Measurements from ENCODE around the gene ATF6.

DNA sequence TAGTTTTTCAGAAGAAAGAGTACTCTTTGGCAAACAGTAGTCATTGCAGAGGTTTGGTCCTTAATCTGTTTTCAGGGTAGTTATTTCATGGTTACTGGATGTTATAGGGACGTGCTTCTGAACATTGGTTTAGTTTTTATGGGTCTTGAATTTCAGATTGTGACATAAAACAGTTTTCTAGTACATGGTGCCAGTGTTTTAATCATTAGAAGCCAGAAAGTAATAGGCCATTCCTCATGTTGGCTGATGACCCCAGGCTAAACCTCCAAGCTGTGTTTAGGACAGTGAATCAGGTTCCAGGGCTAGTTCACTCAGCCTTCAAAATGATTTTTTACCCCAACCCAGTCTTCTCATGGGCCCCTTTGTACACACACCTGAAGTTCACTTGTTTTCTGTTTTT lies 184.3 kb downstream of the ATF6 start:
- TF ChIP-seq SAP30 (IDR thresholded peaks at IDR 0.05; ENCODE audit: insufficient read depth, insufficient replicate concordance, low read length) (no peak), YY1 (IDR thresholded peaks at IDR 0.05; ENCODE audit: low read depth, low read length) (no peak), POLR2AphosphoS5 (IDR thresholded peaks at IDR 0.05; ENCODE audit: low read depth, low read length) (no peak)
- TF ChIP-seq, protein P1, sequence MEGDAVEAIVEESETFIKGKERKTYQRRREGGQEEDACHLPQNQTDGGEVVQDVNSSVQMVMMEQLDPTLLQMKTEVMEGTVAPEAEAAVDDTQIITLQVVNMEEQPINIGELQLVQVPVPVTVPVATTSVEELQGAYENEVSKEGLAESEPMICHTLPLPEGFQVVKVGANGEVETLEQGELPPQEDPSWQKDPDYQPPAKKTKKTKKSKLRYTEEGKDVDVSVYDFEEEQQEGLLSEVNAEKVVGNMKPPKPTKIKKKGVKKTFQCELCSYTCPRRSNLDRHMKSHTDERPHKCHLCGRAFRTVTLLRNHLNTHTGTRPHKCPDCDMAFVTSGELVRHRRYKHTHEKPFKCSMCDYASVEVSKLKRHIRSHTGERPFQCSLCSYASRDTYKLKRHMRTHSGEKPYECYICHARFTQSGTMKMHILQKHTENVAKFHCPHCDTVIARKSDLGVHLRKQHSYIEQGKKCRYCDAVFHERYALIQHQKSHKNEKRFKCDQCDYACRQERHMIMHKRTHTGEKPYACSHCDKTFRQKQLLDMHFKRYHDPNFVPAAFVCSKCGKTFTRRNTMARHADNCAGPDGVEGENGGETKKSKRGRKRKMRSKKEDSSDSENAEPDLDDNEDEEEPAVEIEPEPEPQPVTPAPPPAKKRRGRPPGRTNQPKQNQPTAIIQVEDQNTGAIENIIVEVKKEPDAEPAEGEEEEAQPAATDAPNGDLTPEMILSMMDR (IDR thresholded peaks at IDR 0.05; ENCODE audit: control extremely low read depth in 1 of 3, insufficient read depth in 1 of 3, low read depth in 1 of 3, low read length in 3 of 3): no peak
- TF ChIP-seq, protein P2, sequence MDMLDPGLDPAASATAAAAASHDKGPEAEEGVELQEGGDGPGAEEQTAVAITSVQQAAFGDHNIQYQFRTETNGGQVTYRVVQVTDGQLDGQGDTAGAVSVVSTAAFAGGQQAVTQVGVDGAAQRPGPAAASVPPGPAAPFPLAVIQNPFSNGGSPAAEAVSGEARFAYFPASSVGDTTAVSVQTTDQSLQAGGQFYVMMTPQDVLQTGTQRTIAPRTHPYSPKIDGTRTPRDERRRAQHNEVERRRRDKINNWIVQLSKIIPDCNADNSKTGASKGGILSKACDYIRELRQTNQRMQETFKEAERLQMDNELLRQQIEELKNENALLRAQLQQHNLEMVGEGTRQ (IDR thresholded peaks at IDR 0.05; ENCODE audit: low read length): no peak

Data from H1 (cell line).